GM19328 (cell line): ENCODE results near the gene CYCS.
"Not testable (repeated sequence)": the region's sequence is repeated elsewhere in the genome, so short reads cannot be mapped to it uniquely, and the experiment has no call there.

ENCODE experiments used
- ATAC-seq: cut with Tn5 transposase; IDR thresholded peaks from one replicate; pipeline ENCODE4 v1.9.1; 2021; ENCODE audit warnings: mild to moderate bottlenecking, moderate library complexity; ENCODE audit not compliant: unreplicated experiment

The CYCS gene

GRCh38 chr7:25125137-25125946, at the start of gene CYCS:
TSS of gene CYCS (minus strand) at chr7:25125260. CDS start at chr7:25124119, 1,141 bp downstream.
- ATAC-seq: peak; percentile 96

GRCh38 chr7:25173184-25173583, 48.1 kb upstream of the CYCS start:
- no peak for ATAC-seq

GRCh38 chr7:25171516-25171915, 46.5 kb upstream of the CYCS start:
- no peak for ATAC-seq

DNA sequence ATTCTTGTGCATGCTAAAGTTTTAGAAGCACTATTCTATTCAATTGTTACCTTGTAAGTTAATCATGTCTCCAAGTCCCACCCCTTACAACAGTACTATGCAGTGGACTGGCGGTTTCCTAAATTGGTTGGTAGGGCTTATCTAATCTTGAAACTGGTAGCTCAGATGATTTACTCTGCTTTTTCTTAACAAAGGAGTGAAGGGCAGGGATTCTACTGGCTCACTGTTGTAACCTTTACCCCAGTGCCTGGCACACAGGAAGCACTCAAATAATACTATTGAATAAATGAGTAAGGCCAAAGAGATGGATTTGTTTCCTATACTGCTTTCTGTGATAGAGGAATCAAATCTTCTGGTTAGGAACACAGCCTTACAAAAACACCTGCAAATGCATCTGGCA, 46.0 kb upstream of the CYCS start:
- no peak for ATAC-seq

DNA sequence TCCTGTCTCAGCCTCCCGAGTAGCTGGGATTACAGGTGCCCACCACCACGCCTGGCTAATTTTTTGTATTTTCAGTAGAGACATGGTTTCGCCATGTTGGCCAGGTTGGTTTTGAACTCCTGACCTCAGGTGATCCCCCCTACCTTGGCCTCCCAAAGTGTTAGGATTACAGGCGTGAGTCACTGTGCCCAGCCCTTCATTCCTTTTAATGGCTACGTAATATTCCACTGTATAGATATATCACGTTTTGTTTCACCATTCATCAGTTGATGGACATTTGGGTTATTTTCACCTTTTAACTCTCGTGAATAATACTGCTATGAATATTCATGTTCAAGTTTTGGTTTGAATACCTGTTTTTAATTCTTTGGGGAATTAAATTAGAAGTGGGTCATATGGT, 44.6 kb upstream of the CYCS start:
- ATAC-seq: no peak

- no peak for ATAC-seq
Measured at GRCh38 chr7:25168145-25168544, 43.1 kb upstream of the CYCS start.

- no peak for ATAC-seq
Measured at GRCh38 chr7:25167262-25167843, 42.3 kb upstream of the CYCS start.

GRCh38 chr7:25159983-25160596, 35.0 kb upstream of the CYCS start:
- not testable (repeated sequence) for ATAC-seq

DNA sequence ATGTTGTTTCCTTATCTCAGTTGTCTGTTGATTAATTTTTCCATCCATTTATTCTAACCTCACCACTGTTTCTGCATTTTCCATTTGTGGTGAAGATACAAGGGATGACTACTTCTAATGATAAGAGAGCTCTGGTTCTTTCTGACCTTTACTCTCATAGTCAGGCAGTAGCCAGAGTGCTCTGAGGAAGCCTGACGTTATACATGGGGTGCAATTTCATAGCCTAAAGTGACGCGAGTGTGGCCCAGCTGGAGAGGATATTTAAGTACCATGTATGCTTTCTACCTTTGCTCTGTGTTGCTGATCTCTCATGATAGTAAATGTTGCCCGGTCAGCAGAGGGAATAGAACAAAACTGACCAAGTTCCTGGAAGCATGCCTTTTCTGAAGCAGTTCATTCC, 33.9 kb upstream of the CYCS start:
- ATAC-seq: no peak

DNA sequence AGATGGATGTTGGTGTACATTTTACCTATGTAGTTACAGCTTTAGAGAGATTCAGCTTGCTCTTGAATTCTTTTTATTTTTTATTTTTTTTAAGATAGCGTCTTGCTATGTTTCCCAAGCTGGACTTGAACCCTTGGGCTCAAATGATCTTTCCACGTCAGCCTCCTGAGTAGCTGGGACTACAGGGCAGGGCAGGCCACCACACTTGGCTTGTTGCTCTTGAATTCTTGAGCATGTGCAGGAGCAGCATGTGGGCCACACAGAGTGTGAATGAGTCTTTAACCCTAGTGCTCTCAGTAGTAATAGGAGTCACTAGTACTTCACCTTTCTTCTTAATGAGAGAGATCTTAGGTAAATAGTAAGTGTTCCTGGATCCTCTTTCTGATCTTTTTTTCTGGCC, 26.7 kb upstream of the CYCS start:
- ATAC-seq: no peak

- ATAC-seq: no peak
Measured at GRCh38 chr7:25149836-25150235, 24.8 kb upstream of the CYCS start.

DNA sequence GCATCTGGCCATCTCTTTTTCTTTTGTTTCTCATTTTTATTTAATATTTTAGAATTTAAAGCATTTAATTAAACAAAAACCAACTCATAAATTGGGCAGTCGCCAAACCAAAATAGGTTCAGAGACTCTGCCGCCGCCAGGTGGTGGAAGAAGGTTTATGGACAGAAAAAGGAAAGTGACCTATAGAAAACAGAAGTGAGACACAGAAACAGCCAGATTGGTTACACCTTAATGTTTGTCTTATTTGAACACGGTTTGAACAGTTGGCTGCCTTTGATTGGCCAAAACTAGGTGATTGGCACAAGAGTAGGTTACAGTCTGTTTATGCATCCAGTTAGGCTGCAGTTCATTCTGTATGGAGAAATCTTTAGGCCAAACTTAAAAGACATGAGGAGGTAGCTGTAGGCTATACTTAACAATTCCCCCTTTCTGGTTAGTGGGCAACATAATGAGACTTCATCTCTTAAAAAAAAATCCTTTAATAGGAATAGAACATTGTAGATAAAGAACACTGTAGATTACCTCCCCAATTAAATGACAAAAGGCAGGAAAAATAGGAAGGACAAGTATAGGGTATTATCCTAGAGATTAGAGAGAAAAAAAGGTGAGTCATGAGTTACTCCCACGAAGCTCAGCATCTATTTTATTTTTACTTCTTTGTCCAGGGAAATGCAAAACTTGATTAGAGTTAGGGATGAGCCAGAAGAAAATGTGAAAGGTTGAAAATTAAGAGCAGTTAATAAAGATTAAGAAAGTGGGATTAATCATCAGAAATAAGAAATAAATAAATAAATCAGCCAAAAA, 23.9 kb upstream of the CYCS start:
- ATAC-seq: no peak

DNA sequence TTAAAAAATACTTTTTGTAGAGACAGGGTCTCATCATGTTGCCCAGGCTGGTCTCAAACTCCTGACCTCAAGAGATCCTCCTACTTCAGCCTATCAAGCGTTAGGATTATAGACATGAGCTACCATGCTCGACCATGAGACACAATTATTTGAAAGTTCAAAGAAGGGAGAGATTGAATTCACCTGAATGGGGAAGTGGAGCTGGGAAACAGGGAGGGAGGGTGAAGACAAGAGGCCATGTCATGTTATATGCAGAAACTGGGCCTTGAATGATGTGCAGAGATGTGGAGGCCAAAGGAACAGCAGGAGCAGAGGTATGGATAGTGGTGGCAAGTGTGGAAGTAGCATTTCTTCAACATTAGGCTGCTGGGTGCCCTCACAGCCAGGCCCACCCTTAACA, 18.7 kb upstream of the CYCS start:
- ATAC-seq: no peak

- no peak for ATAC-seq
Measured at GRCh38 chr7:25139536-25139935, 14.5 kb upstream of the CYCS start.

DNA sequence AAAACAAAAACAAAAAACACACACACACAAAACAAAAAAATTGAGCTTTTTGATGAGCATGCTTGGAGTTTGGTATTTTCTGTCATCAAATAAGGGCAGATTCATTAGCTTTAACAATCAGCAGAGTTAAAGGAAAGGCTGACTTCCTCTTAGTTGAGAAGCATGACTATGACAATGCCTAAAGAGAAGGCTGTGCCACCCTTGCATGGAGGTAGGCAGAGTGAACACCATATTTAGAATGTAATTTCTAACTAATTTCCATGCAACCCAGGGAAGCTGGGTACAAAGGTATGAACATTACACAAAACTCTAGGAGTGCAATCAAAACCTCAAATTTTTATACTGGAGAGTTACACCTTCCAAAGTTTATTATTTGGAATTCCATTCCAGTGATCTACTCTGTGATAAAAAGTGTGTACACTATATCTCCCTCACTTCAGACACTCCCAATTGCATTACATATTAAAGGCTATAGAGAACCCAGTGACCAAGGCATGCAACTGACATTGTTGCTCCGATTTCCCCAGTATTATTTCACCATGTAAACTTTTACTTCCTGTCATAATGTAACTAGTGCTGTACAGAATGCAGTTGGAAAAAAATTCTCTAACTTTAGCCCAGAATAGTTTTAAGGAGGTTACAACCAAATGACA, 9.4 kb upstream of the CYCS start:
- ATAC-seq: no peak

DNA sequence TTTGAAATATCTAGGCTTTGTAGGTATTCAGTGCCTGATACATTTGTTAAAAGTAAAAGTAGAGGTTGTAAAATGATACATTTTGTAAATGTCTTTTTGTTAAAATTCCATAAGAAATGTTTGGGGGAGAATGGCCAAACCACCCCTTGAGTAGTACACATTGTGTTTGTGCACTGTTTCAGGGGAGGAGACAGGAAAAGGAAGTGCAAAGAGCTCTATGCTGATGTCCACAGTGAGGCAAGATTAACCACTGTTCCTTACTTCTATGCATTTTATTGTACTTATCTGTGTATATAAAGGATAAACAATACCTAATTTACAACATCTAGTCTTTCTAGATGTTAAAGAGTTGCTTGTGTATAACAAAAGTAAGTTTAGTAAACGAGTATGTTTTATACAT, 7.4 kb upstream of the CYCS start:
- ATAC-seq: no peak

GRCh38 chr7:25126751-25127150, 1.7 kb upstream of the CYCS start:
- no peak for ATAC-seq

DNA sequence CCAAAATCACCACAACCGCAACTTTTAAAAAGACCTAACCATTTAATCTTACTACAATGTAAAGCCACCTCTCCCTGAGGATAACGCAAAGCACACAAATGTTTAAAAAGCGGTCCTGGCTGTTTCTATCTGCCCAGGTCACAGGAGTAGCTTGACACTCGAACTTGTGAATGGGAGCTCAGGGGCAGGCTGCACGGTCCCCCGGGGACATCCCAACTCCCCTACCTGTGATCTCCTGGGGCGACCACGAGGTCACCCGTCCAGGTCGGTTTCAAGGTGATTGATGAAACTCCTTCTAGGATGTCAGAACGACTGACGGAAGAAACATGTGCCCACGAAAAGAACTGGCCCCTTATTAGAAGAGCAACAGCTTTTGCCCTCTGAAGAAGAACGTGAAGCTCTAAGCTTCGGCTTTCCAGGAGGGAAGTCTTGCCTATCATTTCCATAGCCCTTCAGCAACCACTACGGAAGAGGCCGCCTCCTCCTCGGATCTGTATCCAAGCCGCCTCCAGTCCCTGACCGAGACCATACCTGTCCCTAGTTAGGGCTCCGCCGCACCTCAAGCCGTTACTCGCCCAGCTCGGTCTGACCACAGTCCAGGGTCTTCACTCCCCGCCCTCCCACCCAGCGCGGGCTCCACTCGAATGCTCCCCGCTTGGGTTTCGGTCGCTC, 459 bp downstream of the CYCS start:
- peak; percentile 7 for ATAC-seq

DNA sequence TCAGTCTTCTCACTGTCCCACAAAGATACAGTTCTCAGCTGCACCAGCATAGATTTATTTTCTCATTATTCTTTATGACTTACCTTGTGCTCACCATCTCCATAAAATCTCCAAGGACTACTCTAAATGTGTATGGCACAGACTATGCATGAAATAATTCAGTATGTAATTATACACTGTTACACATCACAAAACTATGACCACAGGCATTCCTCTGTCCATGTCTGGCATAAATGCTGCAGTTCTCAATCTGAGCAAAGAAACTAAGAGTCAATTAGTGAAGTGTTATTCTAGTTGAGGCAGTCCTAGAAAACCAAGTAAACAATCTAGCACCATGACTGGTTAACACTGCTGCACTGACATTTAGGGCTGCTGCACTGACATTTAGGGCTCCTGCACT, 2.7 kb downstream of the CYCS start:
- no peak for ATAC-seq

DNA sequence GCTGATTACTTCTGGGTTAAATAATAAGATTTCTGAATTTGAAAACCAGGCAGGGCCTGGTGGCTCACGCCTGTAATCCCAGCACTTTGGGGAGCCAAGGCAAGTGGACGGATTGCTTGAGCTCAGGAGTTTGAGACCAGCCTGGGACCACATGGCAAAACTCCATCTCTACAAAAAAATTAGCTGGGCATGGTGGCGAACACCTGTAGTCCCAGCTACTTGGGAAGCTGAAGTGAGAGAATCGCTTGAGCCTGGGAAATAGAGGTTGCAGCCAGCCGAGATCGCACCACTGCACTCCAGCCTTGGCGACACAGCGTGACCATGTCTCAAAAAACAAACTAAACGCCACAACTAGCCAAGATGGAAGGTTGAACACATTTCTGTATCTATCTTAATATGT, 3.5 kb downstream of the CYCS start:
- no peak for ATAC-seq
